GM23248 (cell line): ENCODE measurements around the gene SLC15A5.

Experiments
- EZH2 ChIP-seq: fragments of 200-600 bp; sonication (generic); IDR thresholded peaks from 2 replicates; pipeline ENCODE4 v1.6.1; 2018; ENCODE audit warnings: antibody characterized with exemption, mild to moderate bottlenecking; ENCODE audit not compliant: insufficient read depth, poor library complexity, severe bottlenecking
- EZH2phosphoT487 ChIP-seq: fragments of 200-600 bp; sonication (generic); IDR thresholded peaks from 2 replicates; pipeline ENCODE4 v1.6.1; 2018; ENCODE audit warnings: antibody characterized with exemption, moderate library complexity, mild to moderate bottlenecking, low read depth; ENCODE audit not compliant: insufficient read depth

GRCh38 chr12:16171348-16171747, 106.1 kb downstream of the SLC15A5 start:
- TF ChIP-seq EZH2, result no peak
- no peak for TF ChIP-seq EZH2phosphoT487
